ENCODE results near the gene USP4. TPM values are rescaled to one million over a fixed set of nuclear protein-coding genes. Genes with fewer than 3 reads are reported as not detected.
"Not testable (repeated sequence)": the region's sequence is repeated elsewhere in the genome, so short reads cannot be mapped to it uniquely, and the experiment has no call there.

USP4 gene
- total and polyA plus RNA-seq, 2 experiments from 2014 or later: 11.2 to 50.9 TPM

DNA sequence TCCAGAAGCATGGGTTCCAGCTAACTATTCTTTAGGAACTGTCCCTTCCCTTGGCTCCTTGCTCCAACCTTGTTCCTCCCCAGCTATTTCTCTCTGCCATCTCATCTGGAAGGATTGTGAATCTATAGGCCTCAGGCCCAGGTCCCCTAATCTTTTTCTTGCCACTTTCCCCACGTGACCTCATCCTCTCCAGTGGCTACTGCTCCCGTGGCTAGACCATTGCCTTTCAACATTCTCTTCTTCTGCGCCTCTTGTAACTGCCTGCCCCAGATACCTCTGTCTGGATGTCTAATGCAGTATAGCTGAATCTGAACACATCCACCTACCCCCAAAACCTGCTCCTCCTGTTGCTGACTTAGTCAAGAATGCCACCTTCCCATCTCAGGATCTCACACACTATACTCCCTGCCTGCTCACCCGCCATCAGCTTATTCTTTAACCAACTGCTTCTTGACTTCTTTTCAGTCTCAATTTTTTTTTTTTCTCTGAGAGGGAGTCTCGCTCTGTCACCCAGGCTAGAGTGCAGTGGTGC is 13.1 kb upstream of the USP4 start:
- Histone ChIP-seq H3K4me3 (no peak overlapping the region), H2AFZ (no peak overlapping the region)
- in situ Hi-C loops (cut with MboI): no loop called here

DNA sequence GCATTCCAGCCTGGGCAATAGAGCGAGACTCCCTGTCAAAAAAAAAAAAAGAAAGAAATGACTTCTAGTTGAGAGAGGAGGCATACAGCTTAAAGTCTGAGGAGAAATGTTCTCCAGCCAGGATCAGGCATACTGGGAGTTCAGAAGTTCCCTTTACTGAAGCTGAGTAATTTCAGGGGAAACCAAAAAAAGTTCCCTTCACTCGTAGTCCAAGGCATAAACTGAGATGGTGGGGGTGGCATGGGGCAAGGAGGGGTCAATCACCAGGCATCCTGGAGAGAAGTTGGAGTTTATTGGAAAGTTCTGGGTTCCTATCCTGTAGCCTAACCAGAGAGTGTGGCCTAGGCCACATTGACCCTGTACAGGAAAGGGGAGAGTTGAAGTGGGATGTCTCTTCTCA is 12.4 kb upstream of the USP4 start:
- H3K4me1 ChIP-seq (ENCODE audit: insufficient read depth): peaks cover 35% of the 10 kb centered on the region
- TF ChIP-seq EZH2phosphoT487 (IDR thresholded peaks at IDR 0.05; ENCODE audit: insufficient read depth, low read depth): no peak
- no peak for TF ChIP-seq EZH2 (IDR thresholded peaks at IDR 0.05; ENCODE audit: insufficient read depth, poor library complexity, severe bottlenecking)
- peak overlapping the region; percentile 56 for H3K4me2 ChIP-seq (ENCODE audit: unreplicated experiment)
- peaks cover 22% of the 10 kb centered on the region for H3K79me2 ChIP-seq (ENCODE audit: insufficient read depth)
- WGBS, 2 experiments (ENCODE audit: low coverage in 1 of 2, low lambda C conversion rate in 2 of 2, missing lambda C conversion rate in 2 of 2): 50 to 52% methylated on average over 2 of the region's 2 CpGs
- H3K9me2 ChIP-seq (ENCODE audit: insufficient read depth): no peaks in the 10 kb centered on the region
- H3K9me3 ChIP-seq (ENCODE audit: low read depth): no peaks in the 10 kb centered on the region
- H3F3A ChIP-seq (ENCODE audit: insufficient read depth): peaks cover 44% of the 10 kb centered on the region
- peak; percentile 17 for DNase-seq
- in situ Hi-C loops (cut with MboI): no loop called here
- 0 out of 2 replicates have a peak overlapping the region, but pooled peaks have one; percentile 2 for H3K4me3 ChIP-seq
- no peak overlapping the region for H2AFZ ChIP-seq
- H3K9ac ChIP-seq: peak overlapping the region; percentile 42; the same call in 1 of the 2 replicates
- H3K36me3 ChIP-seq (ENCODE audit: low read depth): peaks cover 7% of the 10 kb centered on the region
- no peaks in the 10 kb centered on the region for H4K20me1 ChIP-seq (ENCODE audit: insufficient read depth)
- H3K27me3 ChIP-seq (replicated peaks; ENCODE audit: insufficient read depth): no peaks in the 10 kb centered on the region
- peak overlapping the region; percentile 87 for H3K27ac ChIP-seq

More for the DNA sequence above, 13.1 kb upstream of the USP4 start:
- WGBS, 2 experiments (ENCODE audit: low coverage in 1 of 2, low lambda C conversion rate in 2 of 2, missing lambda C conversion rate in 2 of 2): 97 to 99% methylated on average over 5 of the region's 5 CpGs
- Histone ChIP-seq H3K9me3 (ENCODE audit: low read depth) (no peaks in the 10 kb centered on the region), H4K20me1 (ENCODE audit: insufficient read depth) (no peaks in the 10 kb centered on the region), H3F3A (ENCODE audit: insufficient read depth) (peaks cover 42% of the 10 kb centered on the region), H3K27me3 (replicated peaks; ENCODE audit: insufficient read depth) (no peaks in the 10 kb centered on the region), H3K9me2 (ENCODE audit: insufficient read depth) (no peaks in the 10 kb centered on the region), H3K4me2 (ENCODE audit: unreplicated experiment) (no peak overlapping the region), H3K79me2 (ENCODE audit: insufficient read depth) (peaks cover 25% of the 10 kb centered on the region), H3K36me3 (ENCODE audit: low read depth) (peaks cover 7% of the 10 kb centered on the region), H3K27ac (peak overlapping the region; percentile 87), H3K4me1 (ENCODE audit: insufficient read depth) (peaks cover 34% of the 10 kb centered on the region), H3K9ac (no peak overlapping the region)
- peak; percentile 18 for DNase-seq
- TF ChIP-seq EZH2phosphoT487 (IDR thresholded peaks at IDR 0.05; ENCODE audit: insufficient read depth, low read depth) (no peak), EZH2 (IDR thresholded peaks at IDR 0.05; ENCODE audit: insufficient read depth, poor library complexity, severe bottlenecking) (no peak)

DNA sequence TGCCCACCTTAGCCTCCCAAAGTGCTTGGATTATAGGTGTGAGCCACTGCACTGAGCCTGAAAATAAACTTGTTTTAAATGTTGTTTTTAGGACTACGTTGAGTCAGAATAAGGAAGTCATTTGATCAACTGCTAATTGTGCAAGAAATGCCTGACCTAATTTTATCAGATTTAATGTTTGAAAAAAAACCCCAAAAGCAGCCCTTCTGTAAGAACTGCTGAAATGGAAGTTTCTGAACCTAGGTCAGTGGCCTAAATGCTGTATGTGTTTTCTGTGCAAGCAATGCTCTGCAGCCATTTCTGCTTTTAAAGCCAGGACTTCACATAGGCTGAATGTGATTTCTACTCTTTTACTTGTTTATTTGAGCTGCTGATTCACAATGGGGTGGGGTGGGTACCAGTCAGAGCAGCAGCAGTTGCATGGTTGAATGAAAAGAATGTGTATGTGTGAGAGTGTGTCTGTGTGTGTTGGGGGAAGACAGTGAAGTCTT is 11.7 kb upstream of the USP4 start:
- H3K79me2 ChIP-seq (ENCODE audit: insufficient read depth): peaks cover 15% of the 10 kb centered on the region
- in situ Hi-C loops (cut with MboI): no loop called here
- H3F3A ChIP-seq (ENCODE audit: insufficient read depth): peaks cover 51% of the 10 kb centered on the region
- no peaks in the 10 kb centered on the region for H3K9me2 ChIP-seq (ENCODE audit: insufficient read depth)
- peaks cover 38% of the 10 kb centered on the region for H3K4me1 ChIP-seq (ENCODE audit: insufficient read depth)
- H3K36me3 ChIP-seq (ENCODE audit: low read depth): peaks cover 6% of the 10 kb centered on the region
- H3K9me3 ChIP-seq (ENCODE audit: low read depth): no peaks in the 10 kb centered on the region
- peak overlapping the region; percentile 87 for H3K27ac ChIP-seq
- H2AFZ ChIP-seq: peak overlapping the region; percentile 37
- no peaks in the 10 kb centered on the region for H4K20me1 ChIP-seq (ENCODE audit: insufficient read depth)
- H3K4me2 ChIP-seq (ENCODE audit: unreplicated experiment): peak overlapping the region; percentile 56
- TF ChIP-seq EZH2 (IDR thresholded peaks at IDR 0.05; ENCODE audit: insufficient read depth, poor library complexity, severe bottlenecking) (no peak), EZH2phosphoT487 (IDR thresholded peaks at IDR 0.05; ENCODE audit: insufficient read depth, low read depth) (no peak)
- peak overlapping the region; percentile 42 for H3K9ac ChIP-seq
- no peaks in the 10 kb centered on the region for H3K27me3 ChIP-seq (replicated peaks; ENCODE audit: insufficient read depth)
- 0% methylated on average over 1 of the region's 1 CpG for WGBS, 2 experiments (ENCODE audit: low coverage in 1 of 2, low lambda C conversion rate in 2 of 2, missing lambda C conversion rate in 2 of 2)
- peak overlapping the region; percentile 14; the same call in 1 of the 2 replicates for H3K4me3 ChIP-seq
- peak; percentile 88 for DNase-seq

DNA sequence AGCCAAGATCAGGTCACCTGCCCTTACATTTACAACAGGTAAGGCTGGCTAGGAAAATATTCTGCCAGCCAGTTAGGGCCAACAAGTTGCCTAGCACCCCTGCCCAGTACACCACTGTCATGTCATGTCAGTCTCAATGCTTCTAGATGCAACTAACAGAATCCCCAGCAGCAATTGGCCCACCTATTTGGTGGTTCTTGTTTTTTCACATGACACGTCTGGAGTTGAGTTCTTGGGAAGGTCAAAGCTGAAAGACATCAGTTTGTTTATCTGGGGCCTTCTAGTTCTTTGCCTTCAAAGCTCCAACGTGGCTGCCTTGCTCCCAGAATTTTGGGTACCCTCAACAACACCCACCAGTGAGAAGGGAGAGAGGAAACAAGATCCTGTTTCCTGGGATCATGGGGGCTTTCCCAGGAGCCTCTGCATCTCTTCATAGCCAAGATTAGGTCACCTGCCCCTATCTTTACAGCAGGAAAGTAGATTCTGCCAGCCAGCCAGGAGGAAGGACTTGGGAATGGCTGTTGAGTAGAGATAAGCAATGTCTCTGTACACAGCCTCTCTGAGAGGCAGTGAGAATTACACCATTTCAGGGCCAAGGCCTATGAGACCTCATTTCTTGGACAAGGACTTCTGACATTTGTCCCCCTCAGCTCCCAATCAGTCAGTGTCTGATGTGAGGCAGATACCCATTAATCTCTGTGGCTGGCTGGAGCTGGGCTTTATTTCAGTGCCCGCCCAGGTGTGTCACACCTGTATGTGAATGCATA is 9.7 kb upstream of the USP4 start:
- TF ChIP-seq EZH2phosphoT487 (IDR thresholded peaks at IDR 0.05; ENCODE audit: insufficient read depth, low read depth) (no peak), EZH2 (IDR thresholded peaks at IDR 0.05; ENCODE audit: insufficient read depth, poor library complexity, severe bottlenecking) (no peak)
- Histone ChIP-seq H3K4me1 (ENCODE audit: insufficient read depth) (peaks cover 48% of the 10 kb centered on the region), H3K9ac (no peak overlapping the region), H3K27ac (no peak overlapping the region), H3K9me3 (ENCODE audit: low read depth) (no peaks in the 10 kb centered on the region), H3K27me3 (replicated peaks; ENCODE audit: insufficient read depth) (no peaks in the 10 kb centered on the region), H3F3A (ENCODE audit: insufficient read depth) (peaks cover 43% of the 10 kb centered on the region), H3K36me3 (ENCODE audit: low read depth) (no peaks in the 10 kb centered on the region), H3K9me2 (ENCODE audit: insufficient read depth) (no peaks in the 10 kb centered on the region), H3K79me2 (ENCODE audit: insufficient read depth) (no peaks in the 10 kb centered on the region), H2AFZ (no peak overlapping the region), H3K4me2 (ENCODE audit: unreplicated experiment) (no peak overlapping the region), H3K4me3 (no peak overlapping the region), H4K20me1 (ENCODE audit: insufficient read depth) (no peaks in the 10 kb centered on the region)
- WGBS, 2 experiments (ENCODE audit: low coverage in 1 of 2, low lambda C conversion rate in 2 of 2, missing lambda C conversion rate in 2 of 2): 49 to 53% methylated on average over 3 of the region's 3 CpGs
- in situ Hi-C loops (cut with MboI): no loop called here
- no peak for DNase-seq

DNA sequence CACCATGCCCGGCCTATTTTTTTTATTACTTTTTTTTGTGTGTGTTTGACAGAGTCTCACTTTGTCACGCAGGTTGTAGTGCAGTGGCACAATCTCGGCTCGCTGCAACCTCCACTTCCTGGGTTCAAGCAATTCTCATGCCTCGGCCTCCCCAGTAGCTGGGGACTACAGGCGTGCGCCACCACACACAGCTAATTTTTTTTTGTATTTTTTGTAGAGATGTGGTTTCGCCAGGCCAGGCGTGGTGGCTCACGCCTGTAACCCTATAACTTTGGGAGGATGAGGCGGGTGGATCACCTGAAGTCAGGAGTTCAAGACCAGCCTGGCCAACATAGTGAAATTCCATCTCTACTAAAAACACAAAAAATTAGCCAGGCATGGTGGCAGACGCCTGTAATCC is 8.5 kb upstream of the USP4 start:
- peaks cover 35% of the 10 kb centered on the region for H3F3A ChIP-seq (ENCODE audit: insufficient read depth)
- peaks cover 48% of the 10 kb centered on the region for H3K4me1 ChIP-seq (ENCODE audit: insufficient read depth)
- H3K79me2 ChIP-seq (ENCODE audit: insufficient read depth); H2AFZ ChIP-seq; H3K4me2 ChIP-seq (ENCODE audit: unreplicated experiment); in situ Hi-C loops (cut with MboI); H3K27ac ChIP-seq; H3K4me3 ChIP-seq; H3K9me2 ChIP-seq (ENCODE audit: insufficient read depth); H3K36me3 ChIP-seq (ENCODE audit: low read depth); H3K9me3 ChIP-seq (ENCODE audit: low read depth); H3K9ac ChIP-seq; DNase-seq; H4K20me1 ChIP-seq (ENCODE audit: insufficient read depth); H3K27me3 ChIP-seq (replicated peaks; ENCODE audit: insufficient read depth): not testable (repeated sequence)
- 96% methylated on average over 10 to 12 of the region's 12 CpGs for WGBS, 2 experiments (ENCODE audit: low coverage in 1 of 2, low lambda C conversion rate in 2 of 2, missing lambda C conversion rate in 2 of 2)
